Measurements from ENCODE around the gene GIMAP1.

GRCh38 chr7:150715738-150716137, 675 bp upstream of the GIMAP1 start:
- TF ChIP-seq CTCF (IDR thresholded peaks at IDR 0.05) (no peak), POLR2A (IDR thresholded peaks at IDR 0.05) (no peak), POLR2AphosphoS5 (IDR thresholded peaks at IDR 0.05) (no peak), EP300 (IDR thresholded peaks at IDR 0.05) (no peak)

All from upper lobe of left lung (tissue), 4 donors.